Measurements from ENCODE around the gene MRPL3.
A peak's percentile ranks its signal among the peaks of the same experiment; 100 is the strongest.
"Not testable (repeated sequence)": the region's sequence is repeated elsewhere in the genome, so short reads cannot be mapped to it uniquely, and the experiment has no call there.

Gene MRPL3

DNA sequence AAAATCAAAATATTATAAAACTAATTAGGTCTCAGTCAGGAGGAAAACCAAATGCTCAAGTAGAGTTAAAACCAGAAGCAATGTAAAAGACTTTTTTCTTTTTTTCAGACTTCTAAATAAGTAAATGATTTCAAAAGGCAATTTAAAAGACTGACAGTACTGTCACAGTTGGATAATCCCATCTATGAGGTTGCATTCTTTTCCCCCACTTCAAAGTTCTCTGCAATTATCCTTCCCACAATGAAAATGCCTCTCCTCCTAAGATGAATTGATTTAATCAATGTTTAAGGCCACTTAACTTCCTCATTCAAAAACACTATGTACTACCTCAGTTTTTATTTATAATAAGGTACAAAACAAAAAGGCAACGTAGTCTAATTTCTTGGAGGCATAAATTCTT, 8.1 kb downstream of the MRPL3 start:
- DNase-seq (ENCODE audit: low read depth), result no peak

DNA sequence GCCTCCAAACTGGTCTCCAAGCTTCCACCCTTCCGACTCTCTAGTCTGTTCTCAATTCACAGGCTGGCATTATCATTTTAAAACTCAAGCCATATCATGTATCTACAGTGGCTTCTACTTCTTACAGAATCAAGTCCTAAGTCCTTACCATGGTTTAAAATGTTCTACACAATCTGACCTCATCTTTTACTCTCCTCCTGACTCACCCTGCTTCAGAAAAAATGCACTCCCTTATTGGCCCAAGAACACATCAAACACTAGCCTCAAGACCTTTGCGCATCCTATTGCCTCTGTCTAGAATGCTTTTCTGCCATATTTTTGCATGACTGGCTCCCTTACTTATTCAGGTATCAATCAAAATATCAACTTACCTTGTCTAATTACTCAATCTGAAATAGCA, 11.0 kb downstream of the MRPL3 start:
- DNase-seq (ENCODE audit: low read depth), result no peak

DNA sequence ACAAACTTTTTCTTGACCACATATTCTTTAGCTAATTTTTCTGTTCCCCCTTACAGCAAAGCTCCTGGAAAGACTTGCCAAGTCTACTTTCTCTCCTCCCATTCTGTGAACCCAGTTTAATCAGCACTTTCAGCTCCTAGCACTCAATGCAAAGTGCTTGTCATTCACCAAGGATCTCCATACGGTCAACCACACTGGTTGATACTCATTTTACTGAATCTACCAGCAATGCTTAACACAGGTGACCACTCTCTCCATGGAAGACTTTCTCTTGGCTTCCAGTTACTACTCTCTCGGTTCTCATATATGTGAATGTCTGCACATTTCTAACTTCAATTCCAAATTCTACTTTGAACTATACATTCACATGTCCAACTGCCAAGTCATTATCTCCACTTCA, 11.7 kb downstream of the MRPL3 start:
- no peak for DNase-seq (ENCODE audit: low read depth)

DNA sequence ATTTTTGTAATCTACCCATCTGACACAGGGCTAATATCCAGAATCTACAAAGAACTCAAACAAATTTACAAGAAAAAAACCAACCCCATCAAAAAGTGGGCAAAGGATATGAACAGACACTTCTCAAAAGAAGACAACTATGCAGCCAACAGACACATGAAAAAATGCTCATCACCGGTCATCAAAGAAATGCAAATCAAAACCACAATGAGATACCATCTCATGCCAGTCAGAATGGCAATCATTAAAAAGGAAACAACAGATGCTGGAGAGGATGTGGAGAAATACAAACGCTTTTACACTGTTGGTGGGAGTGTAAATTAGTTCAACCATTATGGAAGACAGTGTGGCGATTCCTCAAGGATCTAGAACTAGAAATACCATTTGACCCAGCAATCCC, 16.2 kb downstream of the MRPL3 start:
- not testable (repeated sequence) for DNase-seq (ENCODE audit: low read depth)

DNA sequence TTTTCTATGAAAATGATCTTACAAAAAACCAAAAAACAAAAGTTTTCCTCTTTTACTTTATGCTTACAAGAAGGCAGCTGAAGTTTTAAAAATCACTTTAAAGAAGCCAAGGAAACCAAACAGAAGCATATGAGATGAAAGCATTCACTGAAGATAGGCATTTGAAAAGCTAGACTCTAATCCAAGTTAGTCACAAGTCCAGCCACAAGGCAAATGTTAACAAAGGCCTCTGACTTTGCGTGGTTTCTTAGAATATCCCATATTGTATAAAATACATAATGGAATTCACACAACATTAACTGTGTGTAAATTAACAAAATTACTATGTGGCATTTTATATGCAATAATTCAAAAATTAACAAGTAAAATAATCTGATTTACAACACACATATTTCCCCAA, 17.7 kb downstream of the MRPL3 start:
- no peak for DNase-seq (ENCODE audit: low read depth)

DNA sequence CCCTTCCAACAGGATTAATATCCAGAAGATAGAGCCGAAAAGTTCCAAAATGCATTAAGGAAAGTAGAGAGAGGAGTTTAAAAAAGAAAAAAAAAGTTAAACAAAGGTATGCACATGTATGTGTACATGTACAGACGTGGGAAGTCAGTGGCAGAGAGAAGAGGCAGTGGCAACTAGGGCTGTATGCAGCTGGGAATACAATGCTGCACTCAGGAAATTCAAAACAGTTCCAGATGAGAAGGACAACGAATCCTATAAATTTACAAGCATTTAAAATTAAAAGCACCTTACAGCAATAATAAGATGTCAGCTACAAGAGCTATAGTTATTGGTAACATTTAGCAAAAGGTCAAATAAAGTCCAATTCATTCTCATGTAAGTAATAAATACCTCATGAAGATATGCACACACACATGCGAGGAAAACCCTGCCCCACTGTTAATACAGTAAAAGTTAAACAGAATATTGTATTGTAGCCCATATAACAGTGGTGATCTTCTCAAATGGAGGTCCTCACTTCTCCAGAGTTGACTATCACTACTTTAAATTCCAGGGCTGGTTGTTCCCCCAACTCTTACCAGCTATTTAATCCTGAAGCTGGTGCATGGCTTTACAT, 18.2 kb downstream of the MRPL3 start:
- no peak for DNase-seq (ENCODE audit: low read depth)

DNA sequence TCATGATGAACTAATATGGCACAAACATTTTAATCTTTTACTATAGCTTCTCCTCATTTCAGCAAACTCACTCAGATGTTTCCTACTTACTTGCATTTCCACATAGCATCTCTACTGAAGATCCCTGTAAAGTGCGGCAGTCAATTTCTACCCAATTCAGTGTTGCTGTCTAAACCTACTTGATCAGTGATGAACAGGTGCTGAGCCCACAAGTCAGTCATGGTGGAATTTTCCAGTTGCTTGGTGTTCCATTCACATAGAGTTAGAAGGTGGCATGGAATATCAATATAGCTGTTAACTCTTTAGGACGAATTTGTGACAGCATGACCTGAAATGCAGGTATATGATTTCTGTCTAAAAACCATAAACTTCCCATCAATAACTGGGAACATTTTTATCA, 22.7 kb downstream of the MRPL3 start:
- no peak for DNase-seq (ENCODE audit: low read depth)

DNA sequence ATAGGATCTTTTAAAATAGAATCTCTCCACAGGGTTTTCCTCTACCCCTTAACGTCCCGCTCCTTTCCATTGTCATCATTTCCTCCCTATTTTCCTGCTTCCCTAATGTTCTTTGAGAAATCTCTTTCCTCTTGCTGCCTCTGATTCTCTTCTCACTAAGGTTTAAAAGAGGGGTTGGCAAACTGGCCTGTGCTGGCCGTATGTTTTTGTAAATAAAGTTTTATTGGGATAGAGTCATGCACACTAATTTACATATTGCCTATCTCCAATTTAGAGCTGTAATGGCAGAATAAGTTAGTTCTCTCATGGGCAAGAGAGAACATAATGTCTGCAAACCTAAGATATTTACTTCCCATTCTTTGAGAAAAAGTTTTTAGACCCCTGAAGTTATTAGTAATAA, 25.0 kb downstream of the MRPL3 start:
- no peak for DNase-seq (ENCODE audit: low read depth)

DNA sequence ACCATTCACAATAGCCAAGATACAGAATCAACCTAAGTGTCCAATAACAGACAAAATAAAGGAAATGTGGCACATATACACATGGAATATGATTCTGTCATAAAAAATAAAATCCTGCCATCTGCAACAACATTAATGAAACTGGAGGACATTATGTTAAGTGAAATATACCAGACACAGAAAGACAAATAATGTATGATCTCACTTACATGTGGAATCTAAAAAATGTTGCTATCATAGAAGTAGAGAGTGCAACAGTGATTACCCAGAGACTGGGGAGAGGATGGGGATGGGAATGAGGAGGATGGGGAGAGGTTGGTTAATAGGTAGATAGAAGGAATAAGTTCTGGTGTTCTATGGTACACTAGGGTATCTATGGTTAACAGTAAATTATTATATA, 28.7 kb downstream of the MRPL3 start:
- no peak for DNase-seq (ENCODE audit: low read depth)

DNA sequence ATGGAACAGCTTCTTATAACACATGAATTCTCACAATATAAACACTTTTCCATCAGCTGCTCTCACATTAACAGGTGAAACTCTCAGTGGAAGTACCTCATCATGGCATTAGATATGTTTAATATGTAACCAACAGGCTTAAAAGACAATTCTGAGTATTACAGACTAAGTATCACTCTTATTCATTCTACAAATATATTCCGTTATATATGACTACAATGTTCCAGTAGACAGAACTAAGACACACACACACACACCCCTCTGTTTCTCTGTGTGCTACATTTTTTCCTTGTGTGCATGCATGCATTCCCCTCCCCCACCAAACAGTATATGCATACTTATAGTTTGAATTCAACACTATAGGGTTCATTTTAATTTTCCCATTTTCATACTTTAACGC, 32.4 kb downstream of the MRPL3 start:
- no peak for DNase-seq (ENCODE audit: low read depth)

DNA sequence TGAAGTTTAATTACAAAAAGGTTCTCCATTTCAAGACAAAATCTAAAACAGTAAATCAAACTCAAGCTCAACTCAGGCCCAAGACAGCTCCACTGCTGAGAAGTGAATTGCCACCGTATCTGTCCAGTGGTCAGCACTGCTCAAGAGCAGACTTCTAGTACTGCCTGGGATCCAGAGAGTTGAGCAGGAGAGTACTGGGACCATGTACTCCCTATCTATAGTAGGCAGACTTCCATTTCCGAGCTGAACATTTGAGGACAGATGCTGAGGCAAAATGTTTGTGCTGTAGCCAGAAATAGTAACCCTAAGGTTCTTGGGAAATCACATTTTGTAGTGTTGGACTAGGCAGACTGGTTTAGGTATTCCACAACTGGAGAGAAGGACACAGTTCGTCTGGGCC, 44.1 kb downstream of the MRPL3 start:
- DNase-seq (ENCODE audit: low read depth), result no peak

DNA sequence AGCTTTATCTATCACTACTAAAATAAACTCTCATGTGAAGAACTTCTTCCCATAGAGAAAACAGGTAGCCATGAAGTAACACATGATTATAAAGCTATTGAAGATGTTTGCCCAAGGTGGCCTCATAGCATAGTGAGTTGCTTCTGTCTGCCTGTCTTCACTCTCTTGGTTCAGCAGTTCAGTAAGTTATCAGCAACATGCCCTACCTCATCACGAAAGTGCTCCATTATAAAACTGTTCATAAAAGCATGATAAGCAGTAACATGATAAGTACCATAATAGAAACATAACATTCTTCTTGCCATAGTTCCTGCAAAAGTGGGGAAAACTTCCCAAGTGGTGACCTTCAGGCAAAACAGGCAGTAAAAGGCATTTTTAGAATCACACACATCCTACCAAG, 45.6 kb downstream of the MRPL3 start:
- DNase-seq (ENCODE audit: low read depth), result no peak

DNA sequence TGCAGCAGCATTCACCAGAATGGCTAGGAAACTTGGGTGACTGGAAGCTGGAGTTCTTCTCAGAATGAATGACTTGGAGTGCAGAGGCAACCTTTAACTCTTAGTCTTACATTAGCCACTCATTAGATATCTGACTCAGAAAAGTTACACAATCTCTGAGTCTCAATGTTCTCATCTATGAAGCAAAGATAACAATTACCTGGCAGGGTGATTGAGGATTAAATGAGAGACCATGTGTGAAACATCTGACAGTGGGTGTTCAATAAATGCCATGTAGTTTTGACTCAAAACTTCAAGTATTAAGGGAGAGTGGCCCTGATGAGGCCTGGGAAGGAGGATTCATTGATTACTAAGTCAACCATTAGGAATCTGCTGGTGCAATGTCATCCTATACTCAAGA, 48.3 kb downstream of the MRPL3 start:
- peak; percentile 34 for DNase-seq (ENCODE audit: low read depth)

DNA sequence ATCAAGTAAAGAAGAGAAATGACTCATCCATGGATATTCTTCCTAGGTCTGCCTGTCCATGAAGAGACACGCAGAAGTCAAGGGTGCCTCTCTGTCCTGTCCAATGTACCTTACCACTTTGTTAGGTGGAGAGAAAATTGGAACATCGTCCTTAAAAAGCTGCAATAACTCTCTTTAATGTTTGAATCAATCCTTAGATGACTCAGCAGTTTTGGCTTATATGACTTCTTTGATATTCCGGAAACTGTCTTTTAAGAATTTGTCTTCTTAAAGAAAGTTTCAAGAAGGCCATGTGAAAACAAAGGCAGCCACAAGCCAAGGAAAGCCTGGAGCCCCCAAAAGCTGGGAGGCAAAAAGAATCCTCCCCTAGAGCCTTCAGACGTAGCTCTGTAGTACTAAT, 49.2 kb downstream of the MRPL3 start:
- no peak for DNase-seq (ENCODE audit: low read depth)

DNA sequence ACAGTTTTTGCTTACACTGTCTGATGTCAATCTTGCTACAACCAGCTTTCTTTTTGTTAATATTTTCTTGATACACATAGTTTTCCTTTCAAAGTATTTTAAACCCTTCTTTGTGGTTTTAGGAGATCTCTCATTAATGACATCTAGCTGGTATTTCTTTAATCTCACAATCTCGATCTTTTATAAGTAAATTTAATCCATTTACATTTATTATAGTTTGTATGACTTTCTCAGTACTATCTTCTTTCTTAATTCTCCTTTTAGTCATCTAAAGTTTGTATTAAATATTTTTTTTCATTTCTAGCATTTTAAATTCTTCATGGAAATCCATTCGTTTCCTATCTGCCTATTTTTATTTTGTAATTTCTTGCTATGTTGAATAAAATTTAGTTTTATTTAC, 55.4 kb downstream of the MRPL3 start:
- no peak for DNase-seq (ENCODE audit: low read depth)

DNA sequence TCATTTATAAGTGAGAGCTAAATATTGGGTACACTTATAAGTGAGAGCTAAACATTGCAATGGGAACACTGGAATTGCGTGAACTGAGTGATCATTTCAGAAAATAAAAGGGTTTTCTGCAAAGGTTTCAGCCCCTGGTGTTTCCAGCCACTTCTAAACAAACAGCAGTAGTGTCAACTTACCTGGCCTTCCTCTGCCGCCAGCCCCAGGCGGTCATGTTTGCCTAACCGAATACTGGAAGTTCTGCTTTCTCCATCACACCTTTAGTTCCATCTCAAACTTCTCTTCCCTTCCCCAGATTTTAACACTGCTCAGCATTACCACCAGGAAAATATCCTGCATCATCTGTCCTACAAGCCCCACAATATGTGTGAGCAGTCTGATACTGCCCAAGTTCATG, 58.6 kb downstream of the MRPL3 start:
- DNase-seq (ENCODE audit: low read depth), result no peak

DNA sequence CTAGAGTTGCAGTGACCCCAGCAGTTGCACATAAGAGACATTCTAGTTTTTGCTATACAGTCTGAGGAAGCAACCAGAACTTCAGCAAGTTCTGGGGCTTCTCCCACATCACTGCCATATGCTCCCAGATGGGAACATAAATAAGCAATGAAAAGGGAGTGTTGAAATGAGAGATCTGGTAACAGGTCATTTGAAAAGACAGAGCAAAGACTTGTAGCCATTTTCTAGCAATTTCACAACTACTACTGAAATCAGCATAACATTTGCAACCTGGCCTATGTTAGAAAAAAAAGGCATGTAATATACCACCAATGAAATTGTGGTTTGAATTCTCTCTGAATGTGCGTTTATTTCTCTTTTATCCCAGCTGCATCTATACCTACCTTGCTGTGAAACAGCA, 63.7 kb downstream of the MRPL3 start:
- DNase-seq (ENCODE audit: low read depth), result no peak

DNA sequence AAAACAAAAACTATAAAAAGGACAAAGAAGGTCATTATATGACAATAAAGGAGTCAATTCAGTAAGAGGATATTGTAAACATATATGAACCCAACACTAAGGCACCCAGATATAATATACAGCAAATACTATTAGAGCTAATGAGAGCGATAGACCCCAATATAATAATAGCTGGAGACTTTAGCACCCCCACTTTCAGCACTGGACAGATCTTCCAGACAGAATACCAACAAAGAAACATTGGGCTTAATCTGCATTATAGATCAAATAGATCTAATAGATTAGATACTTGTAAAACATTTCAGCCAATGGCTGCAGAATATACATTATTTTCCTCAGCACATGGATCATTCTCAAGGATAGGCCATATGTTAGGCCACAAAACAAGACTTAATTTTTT, 67.8 kb downstream of the MRPL3 start:
- no peak for DNase-seq (ENCODE audit: low read depth)

DNA sequence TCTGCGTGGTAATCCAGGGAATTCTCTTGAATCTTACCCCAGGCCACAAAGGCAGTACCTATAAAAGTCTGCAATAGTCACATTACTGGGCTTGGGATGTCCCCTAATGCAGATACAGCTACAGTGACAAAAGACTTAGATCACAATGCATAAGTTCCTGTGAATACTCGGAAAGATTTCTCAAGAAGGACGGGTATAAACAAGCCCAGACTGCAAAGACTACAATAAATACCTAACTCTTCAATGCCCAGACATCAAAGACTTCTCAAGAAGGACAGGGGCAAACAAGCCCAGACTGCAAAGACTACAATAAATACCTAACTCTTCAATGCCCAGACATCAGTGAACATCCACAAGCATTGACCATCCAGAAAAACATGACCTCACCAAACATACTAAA, 70.3 kb downstream of the MRPL3 start:
- no peak for DNase-seq (ENCODE audit: low read depth)

DNA sequence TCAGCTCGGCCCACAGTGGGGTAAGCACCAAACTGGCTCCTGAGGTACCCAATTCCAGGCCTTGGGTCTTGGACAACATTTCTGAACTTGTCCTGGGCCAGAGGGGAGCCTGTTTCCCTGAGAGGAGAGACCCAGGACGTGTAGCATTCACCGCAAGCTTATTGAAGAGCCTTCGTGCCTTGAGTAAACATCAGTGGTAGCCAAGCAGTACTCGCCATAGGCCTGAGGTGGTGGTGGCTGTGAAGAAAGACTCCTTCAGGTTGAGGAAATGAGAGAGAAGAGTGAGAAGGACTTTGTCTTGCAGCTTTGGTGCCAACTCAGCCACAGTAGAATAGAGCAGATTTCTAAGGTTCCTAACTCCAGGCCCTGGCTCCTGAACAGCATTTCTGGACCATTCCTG, 71.0 kb downstream of the MRPL3 start:
- DNase-seq (ENCODE audit: low read depth), result no peak

DNA sequence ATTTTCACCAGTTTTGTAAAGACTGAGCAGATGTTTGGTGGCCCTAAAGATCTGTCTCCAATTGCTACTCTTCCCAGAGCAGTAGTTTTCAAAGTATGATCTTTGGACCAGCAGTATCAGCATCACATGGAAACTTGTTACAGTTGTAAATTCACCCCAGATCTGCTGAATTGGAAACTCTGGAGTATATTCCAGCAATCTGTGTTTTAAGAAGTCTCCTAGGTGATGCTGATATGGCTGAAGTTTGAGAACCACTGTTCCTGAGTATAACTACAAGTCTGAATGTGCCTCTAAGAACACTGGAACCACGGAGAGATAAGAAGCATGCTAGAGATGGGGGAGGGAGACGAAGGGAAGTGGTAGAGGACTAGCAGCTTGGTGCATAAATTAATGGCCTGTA, 75.5 kb downstream of the MRPL3 start:
- DNase-seq (ENCODE audit: low read depth), result no peak

DNA sequence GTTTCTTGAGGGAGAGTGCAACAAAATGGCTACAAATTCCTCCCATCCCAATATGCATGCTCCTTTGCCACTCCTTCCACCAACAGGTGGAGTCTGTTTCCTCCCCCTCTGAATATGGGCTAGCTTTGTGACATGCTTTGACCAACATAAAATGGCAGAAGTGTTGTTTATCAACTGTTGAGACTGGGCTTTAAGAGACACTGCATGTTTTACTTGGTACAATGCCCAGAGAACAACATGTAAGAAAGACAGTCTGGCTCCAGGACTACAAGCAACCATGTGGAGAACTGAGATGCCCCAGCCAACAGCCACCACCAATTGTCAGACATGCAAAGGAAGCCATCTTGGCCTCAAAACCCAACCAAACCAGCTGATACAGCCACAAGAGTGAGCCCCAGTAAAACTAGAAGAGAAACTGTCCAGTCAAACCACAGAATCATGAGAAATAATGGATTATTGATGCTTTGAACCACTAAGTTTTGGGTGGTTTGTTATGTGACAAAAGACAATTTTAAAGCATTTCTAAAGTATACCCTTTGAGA, 80.7 kb downstream of the MRPL3 start:
- no peak for DNase-seq (ENCODE audit: low read depth)

DNA sequence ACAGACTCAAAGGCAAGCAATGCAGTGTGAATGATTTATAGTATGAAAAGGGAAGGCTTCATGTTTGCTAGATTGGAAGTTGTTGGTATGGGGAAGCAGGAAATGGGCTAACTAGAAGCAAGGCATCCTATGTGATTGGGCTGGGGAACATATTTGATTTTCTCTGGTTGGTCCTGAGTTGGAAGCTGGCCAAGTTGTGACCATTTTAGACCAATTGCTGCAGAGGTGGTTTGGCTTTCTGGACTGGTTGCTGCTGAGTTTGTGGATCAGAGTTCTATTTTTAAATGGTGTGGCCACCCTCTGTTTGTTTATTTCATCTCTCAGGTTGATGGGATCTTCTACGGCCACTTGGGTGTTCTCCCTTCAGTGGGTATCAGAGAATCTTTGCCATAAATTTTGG, 81.5 kb downstream of the MRPL3 start:
- no peak for DNase-seq (ENCODE audit: low read depth)

DNA sequence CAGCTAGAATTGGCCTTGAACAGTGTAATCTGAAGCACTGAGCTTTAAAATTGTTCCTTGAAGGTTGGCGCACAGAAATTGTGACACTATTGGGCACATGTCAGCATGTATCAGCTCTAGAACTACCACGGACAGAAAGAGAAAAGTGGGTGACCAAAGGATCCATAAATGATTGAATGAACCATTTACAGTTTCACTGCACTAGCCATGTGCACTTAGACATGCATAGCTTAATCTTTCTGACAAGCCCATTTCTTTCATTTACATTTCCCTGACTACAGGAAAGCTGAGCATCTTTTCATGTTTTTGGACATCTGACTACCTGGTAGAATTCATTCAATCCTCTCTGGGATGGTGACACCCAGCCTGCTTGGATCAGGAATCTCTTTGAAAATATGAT, 85.0 kb downstream of the MRPL3 start:
- no peak for DNase-seq (ENCODE audit: low read depth)

Data from fibroblast of gingiva (primary cell).